H9 (cell line): ENCODE data around the gene SLC16A10. TPM values are rescaled to one million over a fixed set of nuclear protein-coding genes. Genes with fewer than 3 reads are reported as not detected.

Experiments
- DNase-seq: peaks from one replicate; pipeline ENCODE4 v3.0.0-alpha.2; 2017
- H2AFZ ChIP-seq: one replicate; pipeline ENCODE4 v1.6.1; 2013; ENCODE audit warnings: mild to moderate bottlenecking, low read length, control low read depth, moderate library complexity
- H2AK5ac ChIP-seq: 2 replicates; pipeline ENCODE4 v1.6.1; 2013; ENCODE audit warnings: low read length, control low read depth, mixed read lengths; ENCODE audit not compliant: insufficient read length
- H2BK120ac ChIP-seq: one replicate; pipeline ENCODE4 v1.6.1; 2013; ENCODE audit warnings: low read depth, mild to moderate bottlenecking, low read length, control low read depth, inconsistent platforms; ENCODE audit not compliant: poor library complexity, severe bottlenecking
- H2BK12ac ChIP-seq: 2 replicates; pipeline ENCODE4 v1.6.1; 2013; ENCODE audit warnings: low read length, control low read depth, mixed read lengths, low read depth; ENCODE audit not compliant: insufficient read length
- H2BK15ac ChIP-seq: 2 replicates; pipeline ENCODE4 v1.6.1; 2013; ENCODE audit warnings: low read depth, low read length, control low read depth
- H2BK20ac ChIP-seq: one replicate; pipeline ENCODE4 v1.6.1; 2013; ENCODE audit warnings: low read depth, mild to moderate bottlenecking, low read length, control low read depth, inconsistent platforms; ENCODE audit not compliant: poor library complexity, severe bottlenecking
- H2BK5ac ChIP-seq: 2 replicates; pipeline ENCODE4 v1.6.1; 2013; ENCODE audit warnings: low read length, control low read depth, mixed read lengths; ENCODE audit not compliant: insufficient read length
- H3K14ac ChIP-seq: 2 replicates; pipeline ENCODE4 v1.6.1; 2013; ENCODE audit warnings: low read length, control low read depth; ENCODE audit not compliant: insufficient read depth
- H3K18ac ChIP-seq: 2 replicates; pipeline ENCODE4 v1.6.1; 2013; ENCODE audit warnings: low read depth, mild to moderate bottlenecking, mixed read lengths, low read length, control low read depth; ENCODE audit not compliant: insufficient read length
- H3K23ac ChIP-seq: 2 replicates; pipeline ENCODE4 v1.6.1; 2013; ENCODE audit warnings: low read length, control low read depth, mixed read lengths, low read depth; ENCODE audit not compliant: insufficient read length
- H3K23me2 ChIP-seq: 2 replicates; pipeline ENCODE4 v1.6.1; 2013; ENCODE audit warnings: low read depth, mild to moderate bottlenecking, mixed read lengths, low read length, control low read depth; ENCODE audit not compliant: insufficient read length, poor library complexity, severe bottlenecking
- H3K27ac ChIP-seq: 2 replicates; pipeline ENCODE4 v1.5.1; 2013; ENCODE audit warnings: low read length, control low read depth, mixed read lengths, low read depth; ENCODE audit not compliant: insufficient read length
- H3K27me3 ChIP-seq: 2 replicates; pipeline ENCODE4 v1.6.1; 2013; ENCODE audit warnings: low read length, control low read depth, inconsistent platforms; ENCODE audit not compliant: insufficient read depth
- H3K4ac ChIP-seq: 2 replicates; pipeline ENCODE4 v1.6.1; 2013; ENCODE audit warnings: low read depth, mild to moderate bottlenecking, control low read depth, inconsistent platforms, low read length, moderate library complexity
- H3K4me1 ChIP-seq: 2 replicates; pipeline ENCODE4 v1.6.1; 2013; ENCODE audit warnings: low read length, control low read depth, inconsistent platforms; ENCODE audit not compliant: insufficient read depth
- H3K4me2 ChIP-seq: 2 replicates; pipeline ENCODE4 v1.6.1; 2013; ENCODE audit warnings: low read length, control low read depth, mixed read lengths; ENCODE audit not compliant: insufficient read length, insufficient read depth
- H3K56ac ChIP-seq: 2 replicates; pipeline ENCODE4 v1.6.1; 2013; ENCODE audit warnings: low read depth, mild to moderate bottlenecking, mixed read lengths, low read length, control low read depth; ENCODE audit not compliant: insufficient read length
- H3K79me1 ChIP-seq: 2 replicates; pipeline ENCODE4 v1.6.1; 2013; ENCODE audit warnings: low read depth, mild to moderate bottlenecking, moderate library complexity, low read length, control low read depth, inconsistent platforms; ENCODE audit not compliant: insufficient read depth, poor library complexity, severe bottlenecking
- H3K79me2 ChIP-seq: 2 replicates; pipeline ENCODE4 v1.6.1; 2013; ENCODE audit warnings: low read length, control low read depth, inconsistent platforms; ENCODE audit not compliant: insufficient read depth
- H3K9ac ChIP-seq: 2 replicates; pipeline ENCODE4 v1.6.1; 2013; ENCODE audit warnings: low read length, control low read depth, mixed read lengths; ENCODE audit not compliant: insufficient read length; ENCODE audit errors: extremely low read depth
- H3K9me3 ChIP-seq: one replicate; pipeline ENCODE4 v1.6.1; 2013; ENCODE audit warnings: low read depth, low read length, inconsistent platforms; ENCODE audit not compliant: control insufficient read depth
- H3T11ph ChIP-seq: one replicate; pipeline ENCODE4 v1.6.1; 2013; ENCODE audit warnings: mild to moderate bottlenecking, low read length, control low read depth, inconsistent platforms
- H4K20me1 ChIP-seq: one replicate; pipeline ENCODE4 v1.6.1; 2013; ENCODE audit not compliant: control insufficient read depth, insufficient read length, insufficient read depth
- H4K5ac ChIP-seq: 2 replicates; pipeline ENCODE4 v1.6.1; 2013; ENCODE audit warnings: low read depth, mild to moderate bottlenecking, mixed read lengths, low read length, control low read depth; ENCODE audit not compliant: insufficient read length
- H4K8ac ChIP-seq: replicated peaks from 2 replicates; pipeline ENCODE4 v1.6.1; 2013; ENCODE audit warnings: low read length, control low read depth, mixed read lengths, low read depth; ENCODE audit not compliant: insufficient read length
- H4K91ac ChIP-seq: 2 replicates; pipeline ENCODE4 v1.6.1; 2013; ENCODE audit warnings: low read depth, mild to moderate bottlenecking, moderate library complexity, mixed read lengths, low read length, control low read depth; ENCODE audit not compliant: insufficient read length
- H3K27ac Mint-ChIP-seq, 3 experiments: 2 replicates in 2 of 3; 3 replicates in 1 of 3; pipeline ENCODE4 v1.8.0; 2020 to 2021; ENCODE audit warnings: mixed read lengths in 3 of 3, mild to moderate bottlenecking in 1 of 3, moderate library complexity in 1 of 3
- H3K27me3 Mint-ChIP-seq: 2 replicates; pipeline ENCODE4 v1.8.0; 2021; ENCODE audit warnings: low read depth, mild to moderate bottlenecking, moderate library complexity, mixed read lengths
- H3K36me3 Mint-ChIP-seq, 3 experiments: 2 replicates in 2 of 3; 3 replicates in 1 of 3; pipeline ENCODE4 v1.8.0; 2020 to 2021; ENCODE audit warnings: low read depth in 3 of 3, mixed read lengths in 3 of 3; ENCODE audit not compliant: insufficient read depth in 1 of 3
- H3K4me1 Mint-ChIP-seq, 2 experiments: 2 replicates each; pipeline ENCODE4 v1.8.0; 2020; ENCODE audit warnings: mixed read lengths in 2 of 2
- H3K4me3 Mint-ChIP-seq, 2 experiments: 2 replicates in 1 of 2; 3 replicates in 1 of 2; pipeline ENCODE4 v1.8.0; 2020 to 2021; ENCODE audit warnings: mild to moderate bottlenecking in 2 of 2, mixed read lengths in 2 of 2, moderate library complexity in 1 of 2
- H3K9me3 Mint-ChIP-seq, 2 experiments: 2 replicates in 1 of 2; 3 replicates in 1 of 2; pipeline ENCODE4 v1.8.0; 2020; ENCODE audit warnings: mild to moderate bottlenecking in 2 of 2, mixed read lengths in 2 of 2, moderate library complexity in 1 of 2
- CTCF ChIP-seq: fragments of 200-600 bp; sonication (generic); conservative IDR thresholded peaks from 3 replicates; pipeline ENCODE4 v1.8.0; 2021; ENCODE audit warnings: antibody characterized with exemption, mild to moderate bottlenecking
- WGBS: extraction: QIAGEN DNeasy Blood & Tissue Kit; methylation state at CpG from one replicate; pipeline ENCODE4 v1.1.7; 2013; ENCODE audit warnings: missing lambda C conversion rate, low lambda C conversion rate, mixed read lengths; ENCODE audit not compliant: insufficient read length; ENCODE audit errors: extremely low coverage; 5-methylcytosine and 5-hydroxymethylcytosine counted together
- total RNA-seq: library from RNA; stranded (reverse); gene quantifications from 2 replicates; pipeline ENCODE4 v1.2.1, GENCODE V29; 2021

The SLC16A10 gene
- total RNA-seq, 1 experiment from 2014 or later: 11.4 TPM

GRCh38 chr6:111252726-111253125 is 165.4 kb downstream of the SLC16A10 start:
- Histone ChIP-seq H3K79me2 (no peaks in the 10 kb centered on the region), H2AFZ (no peak overlapping the region), H3K18ac (no peak overlapping the region), H4K91ac (no peak overlapping the region), H3K9ac (no peak overlapping the region), H2BK12ac (no peak overlapping the region), H3K14ac (no peak overlapping the region), H4K20me1 (no peaks in the 10 kb centered on the region), H3T11ph (no peak overlapping the region), H3K56ac (no peak overlapping the region), H4K5ac (no peak overlapping the region), H3K4me2 (no peak overlapping the region), H3K27me3 (no peaks in the 10 kb centered on the region), H4K8ac (no peak overlapping the region), H2BK15ac (no peak overlapping the region), H2BK120ac (no peak overlapping the region), H3K4ac (no peak overlapping the region), H3K23ac (no peak overlapping the region), H2AK5ac (no peak overlapping the region), H3K79me1 (no peaks in the 10 kb centered on the region), H3K23me2 (peaks cover 3% of the 10 kb centered on the region), H3K27ac (no peak overlapping the region), H2BK5ac (no peak overlapping the region), H2BK20ac (no peak overlapping the region), H3K9me3 (no peaks in the 10 kb centered on the region), H3K4me1 (peaks cover 3% of the 10 kb centered on the region; the same call in 1 of the 2 replicates)
- Mint-ChIP-seq H3K27me3 (no peaks in the 10 kb centered on the region), H3K9me3 (no peaks in the 10 kb centered on the region), H3K4me1 (peaks cover 56 to 58% of the 10 kb centered on the region in 2 experiments), H3K4me3 (no peak overlapping the region), H3K36me3 (no peaks in the 10 kb centered on the region), H3K27ac (no peak overlapping the region)
- DNase-seq: no peak
- no CpG with 5 or more reads among the region's 3 CpGs for WGBS
- TF ChIP-seq CTCF: no peak
